KMS-11 (cell line): ENCODE data around the gene SERPINB12.

Source experiments
- H2AFZ ChIP-seq: fragments of 200-600 bp; sonication (generic); 2 replicates; pipeline ENCODE4 v1.6.1; 2016; ENCODE audit warnings: antibody characterized with exemption, mixed run types, low read depth
- H3K27ac ChIP-seq: fragments of 200-600 bp; sonication (generic); 2 replicates; pipeline ENCODE4 v1.6.1; 2016; ENCODE audit warnings: mild to moderate bottlenecking, mixed run types
- H3K27me3 ChIP-seq: fragments of 200-600 bp; sonication (generic); 2 replicates; pipeline ENCODE4 v1.6.1; 2017; ENCODE audit warnings: mild to moderate bottlenecking, low read depth, mixed run types, moderate library complexity; ENCODE audit not compliant: insufficient read depth
- H3K36me3 ChIP-seq: fragments of 200-600 bp; sonication (generic); 2 replicates; pipeline ENCODE4 v1.6.1; 2017; ENCODE audit warnings: mild to moderate bottlenecking, mixed run types; ENCODE audit not compliant: insufficient read depth
- H3K4me1 ChIP-seq: fragments of 200-600 bp; sonication (generic); 2 replicates; pipeline ENCODE4 v1.6.1; 2016; ENCODE audit warnings: mild to moderate bottlenecking, low read depth, mixed run types; ENCODE audit not compliant: poor library complexity, severe bottlenecking
- H3K4me2 ChIP-seq: fragments of 200-600 bp; sonication (generic); 2 replicates; pipeline ENCODE4 v1.7.0; 2016; ENCODE audit warnings: mild to moderate bottlenecking, mixed run types
- H3K4me3 ChIP-seq: fragments of 200-600 bp; sonication (generic); IDR thresholded peaks from 2 replicates; pipeline ENCODE4 v1.6.1; 2017; ENCODE audit warnings: low read depth, low read length, mixed read lengths; ENCODE audit not compliant: insufficient read depth
- H3K79me2 ChIP-seq: fragments of 200-600 bp; sonication (generic); 2 replicates; pipeline ENCODE4 v1.6.1; 2016; ENCODE audit warnings: low read depth, mixed run types; ENCODE audit not compliant: insufficient read depth
- H3K9ac ChIP-seq: fragments of 200-600 bp; sonication (generic); 2 replicates; pipeline ENCODE4 v1.6.1; 2016; ENCODE audit warnings: mild to moderate bottlenecking, mixed run types
- H4K20me1 ChIP-seq: fragments of 200-600 bp; sonication (generic); 2 replicates; pipeline ENCODE4 v1.6.1; 2016; ENCODE audit warnings: mild to moderate bottlenecking, mixed run types; ENCODE audit not compliant: insufficient read depth
- CTCF ChIP-seq: fragments of 200-600 bp; sonication (generic); conservative IDR thresholded peaks from 2 replicates; pipeline ENCODE4 v1.6.1; 2017; ENCODE audit warnings: low read depth, mild to moderate bottlenecking, antibody characterized with exemption, low read length, moderate library complexity, mixed read lengths

SERPINB12 gene

DNA sequence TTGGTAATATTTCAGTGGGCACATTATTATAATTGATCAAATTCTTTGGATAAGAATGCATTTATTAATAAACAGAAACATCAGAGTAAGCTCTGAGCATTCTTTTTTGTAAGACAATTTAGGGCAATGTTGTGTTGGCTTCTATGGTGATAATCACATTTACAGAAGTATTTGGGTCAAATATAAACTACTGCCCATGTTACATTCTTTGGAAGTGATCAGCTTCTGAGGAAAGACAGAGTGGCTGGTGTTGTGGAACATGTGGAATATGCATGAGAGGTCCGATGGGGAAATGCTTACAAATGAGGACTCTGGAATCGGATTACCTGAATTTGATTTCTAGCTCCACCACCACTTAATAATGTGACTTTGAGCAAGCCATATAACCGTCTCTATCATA, 64.4 kb downstream of the SERPINB12 start:
- Histone ChIP-seq H3K27ac (no peak overlapping the region), H3K79me2 (no peaks in the 10 kb centered on the region), H3K4me1 (peaks cover 10% of the 10 kb centered on the region), H3K9ac (no peak overlapping the region), H3K4me2 (no peak overlapping the region), H4K20me1 (no peaks in the 10 kb centered on the region), H2AFZ (no peak overlapping the region), H3K27me3 (no peaks in the 10 kb centered on the region), H3K4me3 (no peak overlapping the region), H3K36me3 (no peaks in the 10 kb centered on the region)
- TF ChIP-seq CTCF = no peak

DNA sequence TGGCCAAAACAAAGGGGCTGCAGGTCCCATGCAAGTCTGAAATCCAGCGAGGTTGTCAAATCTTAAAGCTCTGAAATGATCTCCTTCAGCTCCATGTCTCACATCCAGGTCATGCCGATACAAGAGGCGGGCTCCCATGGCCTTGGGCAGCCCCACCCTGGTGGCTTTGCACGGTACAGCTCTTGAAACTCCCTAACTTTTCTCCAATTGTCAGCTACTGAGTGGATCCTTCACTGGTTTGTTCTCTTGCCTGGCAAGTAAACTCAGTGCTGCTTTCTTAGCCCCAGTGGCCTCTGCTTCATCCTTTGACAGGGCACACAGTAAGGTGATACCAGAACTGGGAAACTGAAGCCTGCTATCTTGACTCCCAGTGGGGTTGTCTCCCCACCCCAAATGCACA, 71.3 kb downstream of the SERPINB12 start:
- H3K4me1 ChIP-seq = peaks cover 13% of the 10 kb centered on the region
- no peak for TF ChIP-seq CTCF
- H3K27ac ChIP-seq = no peak overlapping the region
- no peaks in the 10 kb centered on the region for H3K27me3 ChIP-seq
- no peaks in the 10 kb centered on the region for H3K79me2 ChIP-seq
- no peak overlapping the region for H3K9ac ChIP-seq
- no peak overlapping the region for H2AFZ ChIP-seq
- H3K36me3 ChIP-seq = no peaks in the 10 kb centered on the region
- H3K4me2 ChIP-seq = no peak overlapping the region
- H4K20me1 ChIP-seq = no peaks in the 10 kb centered on the region
- H3K4me3 ChIP-seq = no peak overlapping the region

- peaks cover 13% of the 10 kb centered on the region for H3K4me1 ChIP-seq
- H3K27me3 ChIP-seq = no peaks in the 10 kb centered on the region
- no peak overlapping the region for H3K27ac ChIP-seq
- no peak overlapping the region for H3K4me3 ChIP-seq
- no peak overlapping the region for H2AFZ ChIP-seq
- H3K36me3 ChIP-seq = no peaks in the 10 kb centered on the region
- no peaks in the 10 kb centered on the region for H4K20me1 ChIP-seq
- no peaks in the 10 kb centered on the region for H3K79me2 ChIP-seq
- TF ChIP-seq CTCF = no peak
- H3K4me2 ChIP-seq = no peak overlapping the region
- H3K9ac ChIP-seq = no peak overlapping the region
Observed at GRCh38 chr18:63617049-63617914, 75.1 kb downstream of the SERPINB12 start.

DNA sequence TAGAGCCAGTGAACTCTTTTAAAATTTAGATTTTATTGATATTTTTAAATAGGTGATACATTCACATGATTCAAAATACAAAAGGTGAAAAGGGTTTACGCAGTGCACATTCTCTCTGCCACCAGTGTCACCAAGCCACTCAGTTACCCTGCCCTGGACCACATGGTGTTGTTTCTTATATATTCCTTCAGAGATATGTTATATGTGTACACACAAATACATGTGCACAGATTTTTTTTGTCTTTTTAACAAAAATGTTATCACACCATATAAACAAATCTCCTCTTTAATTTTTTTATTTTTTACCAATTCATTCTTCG, 75.7 kb downstream of the SERPINB12 start:
- Histone ChIP-seq H3K27ac (no peak overlapping the region), H3K4me2 (no peak overlapping the region), H3K4me3 (no peak overlapping the region), H3K4me1 (peaks cover 13% of the 10 kb centered on the region), H3K79me2 (no peaks in the 10 kb centered on the region), H3K36me3 (no peaks in the 10 kb centered on the region), H2AFZ (no peak overlapping the region), H3K9ac (no peak overlapping the region), H4K20me1 (no peaks in the 10 kb centered on the region), H3K27me3 (no peaks in the 10 kb centered on the region)
- TF ChIP-seq CTCF = no peak
